SKM-1 (cell line): ENCODE measurements around the gene MIDN.
A peak's percentile ranks its signal among the peaks of the same experiment; 100 is the strongest.

Experiments used
- DNase-seq: peaks from one replicate; lab custom pipeline; 2025; ENCODE audit not compliant: unreplicated experiment; lab: John Stamatoyannopoulos, UW

MIDN gene

GRCh38 chr19:1269478-1270212 lies 21.3 kb downstream of the MIDN start:
- DNase-seq: peak; percentile 37

GRCh38 chr19:1270213-1270853 lies 21.9 kb downstream of the MIDN start:
- DNase-seq: no peak

- no peak for DNase-seq
These were observed 22.6 kb downstream of the MIDN start for GRCh38 chr19:1270854-1271527.

- no peak for DNase-seq
These were observed 23.4 kb downstream of the MIDN start for GRCh38 chr19:1271528-1272422.

- DNase-seq: no peak
These were observed 24.3 kb downstream of the MIDN start for GRCh38 chr19:1272423-1273262.

- no peak for DNase-seq
These were observed 25.1 kb downstream of the MIDN start for GRCh38 chr19:1273263-1274041.

- no peak for DNase-seq
These were observed 25.9 kb downstream of the MIDN start for GRCh38 chr19:1274081-1274851.

GRCh38 chr19:1274852-1275259 lies 26.5 kb downstream of the MIDN start:
- DNase-seq: no peak

- peak; percentile 81 for DNase-seq
These were observed 27.0 kb downstream of the MIDN start, which contains the start of gene FAM174C for GRCh38 chr19:1275260-1275975. Gene FAM174C, plus strand, starts transcription at chr19:1275530. Its CDS starts 20 bp downstream, at chr19:1275550.

- no peak for DNase-seq
These were observed 27.7 kb downstream of the MIDN start for GRCh38 chr19:1275976-1276627.

GRCh38 chr19:1276628-1277022 lies 28.2 kb downstream of the MIDN start:
- DNase-seq: no peak

- DNase-seq: no peak
These were observed 28.7 kb downstream of the MIDN start for GRCh38 chr19:1277061-1277460.

GRCh38 chr19:1278074-1278473 lies 29.7 kb downstream of the MIDN start:
- DNase-seq: no peak

GRCh38 chr19:1278713-1279660 lies 30.6 kb downstream of the MIDN start:
- no peak for DNase-seq

- DNase-seq: peak; percentile 76
These were observed 31.5 kb downstream of the MIDN start for GRCh38 chr19:1279782-1280341.
